DOHH2 (cell line): Measurements from ENCODE around the gene EIF6.

ENCODE experiments used
- H3F3A ChIP-seq: fragments of 200-600 bp; sonication (generic), shearing (Covaris generic); 2 replicates; pipeline ENCODE4 v1.6.0; 2016; ENCODE audit warnings: antibody characterized with exemption, mild to moderate bottlenecking; ENCODE audit not compliant: control insufficient read depth, insufficient read depth
- H3K27ac ChIP-seq: fragments of 200-600 bp; sonication (generic); 2 replicates; pipeline ENCODE4 v1.5.1; 2014; ENCODE audit warnings: low read depth, mild to moderate bottlenecking, low read length, moderate library complexity
- H3K27me3 ChIP-seq: fragments of 200-600 bp; sonication (generic); 2 replicates; pipeline ENCODE4 v1.6.1; 2014; ENCODE audit warnings: mild to moderate bottlenecking, low read length, mixed read lengths; ENCODE audit not compliant: control insufficient read depth
- H3K36me3 ChIP-seq: fragments of 200-600 bp; sonication (generic); 2 replicates; pipeline ENCODE4 v1.6.1; 2014; ENCODE audit warnings: mild to moderate bottlenecking, low read length, moderate library complexity, mixed read lengths; ENCODE audit not compliant: control insufficient read depth
- H3K4me1 ChIP-seq: fragments of 200-600 bp; sonication (generic); 2 replicates; pipeline ENCODE4 v1.6.1; 2014; ENCODE audit warnings: mild to moderate bottlenecking, low read length, mixed read lengths; ENCODE audit not compliant: control insufficient read depth
- H3K4me2 ChIP-seq: fragments of 200-600 bp; sonication (generic); 2 replicates; pipeline ENCODE4 v1.6.0; 2014; ENCODE audit warnings: mild to moderate bottlenecking, low read length, moderate library complexity
- H3K4me3 ChIP-seq: fragments of 200-600 bp; sonication (generic); 2 replicates; pipeline ENCODE4 v1.5.1; 2014; ENCODE audit warnings: mild to moderate bottlenecking, low read length, mixed read lengths
- H3K79me2 ChIP-seq: fragments of 200-600 bp; sonication (generic); 2 replicates; pipeline ENCODE4 v1.6.1; 2014; ENCODE audit warnings: mild to moderate bottlenecking, low read length, mixed read lengths; ENCODE audit not compliant: control insufficient read depth
- H3K9me2 ChIP-seq: fragments of 200-600 bp; sonication (generic); replicated peaks from 2 replicates; pipeline ENCODE4 v1.6.1; 2014; ENCODE audit warnings: mild to moderate bottlenecking, low read length, mixed read lengths; ENCODE audit not compliant: control insufficient read depth
- H3K9me3 ChIP-seq: fragments of 200-600 bp; sonication (generic); 2 replicates; pipeline ENCODE4 v1.6.1; 2014; ENCODE audit warnings: antibody characterized with exemption, low read length, mixed read lengths; ENCODE audit not compliant: control insufficient read depth, insufficient read depth
- H4K20me1 ChIP-seq: fragments of 200-600 bp; sonication (generic); 2 replicates; pipeline ENCODE4 v1.6.0; 2014; ENCODE audit warnings: low read depth, mild to moderate bottlenecking, antibody characterized with exemption, low read length, moderate library complexity; ENCODE audit not compliant: control insufficient read depth, insufficient read depth
- EZH2phosphoT487 ChIP-seq: fragments of 200-600 bp; sonication (generic); IDR thresholded peaks from 2 replicates; pipeline ENCODE4 v1.6.1; 2017; ENCODE audit warnings: borderline replicate concordance, mild to moderate bottlenecking, antibody characterized with exemption, low read length, moderate library complexity, mixed read lengths
- TF ChIP-seq, protein P1 (sequence below): fragments of 200-600 bp; sonication (generic); IDR thresholded peaks from one replicate; pipeline ENCODE4 v1.5.1; 2014; ENCODE audit warnings: antibody characterized with exemption, mild to moderate bottlenecking, low read depth, low read length; ENCODE audit not compliant: poor library complexity, severe bottlenecking

The EIF6 gene

DNA sequence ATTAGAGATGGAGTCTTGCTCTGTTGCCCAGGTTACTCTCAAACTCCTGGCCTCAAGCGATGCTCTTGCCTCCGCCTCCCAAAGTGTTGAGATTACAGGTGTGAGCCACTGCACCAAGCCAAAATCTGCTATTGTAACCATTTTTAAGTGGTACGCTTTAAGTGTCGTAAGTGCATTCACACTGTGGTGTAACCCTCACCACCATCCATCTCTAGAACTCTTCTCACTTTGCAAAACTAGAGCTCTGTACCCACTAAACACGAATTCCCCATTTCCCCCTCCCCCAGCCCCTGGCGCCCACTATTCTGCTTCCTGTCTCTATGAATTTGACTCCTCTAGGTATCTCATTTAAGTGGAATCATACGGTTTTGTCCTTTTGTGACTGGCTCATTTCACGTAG is 10.5 kb upstream of the EIF6 start:
- Histone ChIP-seq H3K36me3 (no peaks in the 10 kb centered on the region), H3K4me3 (no peak overlapping the region), H3K4me2 (no peak overlapping the region), H3K27me3 (no peaks in the 10 kb centered on the region; the same call in 1 of the 2 replicates), H3K9me3 (no peaks in the 10 kb centered on the region), H4K20me1 (no peaks in the 10 kb centered on the region), H3K27ac (no peak overlapping the region), H3K9me2 (no peaks in the 10 kb centered on the region), H3K79me2 (no peaks in the 10 kb centered on the region), H3K4me1 (no peaks in the 10 kb centered on the region), H3F3A (no peaks in the 10 kb centered on the region)
- TF ChIP-seq, protein P1, sequence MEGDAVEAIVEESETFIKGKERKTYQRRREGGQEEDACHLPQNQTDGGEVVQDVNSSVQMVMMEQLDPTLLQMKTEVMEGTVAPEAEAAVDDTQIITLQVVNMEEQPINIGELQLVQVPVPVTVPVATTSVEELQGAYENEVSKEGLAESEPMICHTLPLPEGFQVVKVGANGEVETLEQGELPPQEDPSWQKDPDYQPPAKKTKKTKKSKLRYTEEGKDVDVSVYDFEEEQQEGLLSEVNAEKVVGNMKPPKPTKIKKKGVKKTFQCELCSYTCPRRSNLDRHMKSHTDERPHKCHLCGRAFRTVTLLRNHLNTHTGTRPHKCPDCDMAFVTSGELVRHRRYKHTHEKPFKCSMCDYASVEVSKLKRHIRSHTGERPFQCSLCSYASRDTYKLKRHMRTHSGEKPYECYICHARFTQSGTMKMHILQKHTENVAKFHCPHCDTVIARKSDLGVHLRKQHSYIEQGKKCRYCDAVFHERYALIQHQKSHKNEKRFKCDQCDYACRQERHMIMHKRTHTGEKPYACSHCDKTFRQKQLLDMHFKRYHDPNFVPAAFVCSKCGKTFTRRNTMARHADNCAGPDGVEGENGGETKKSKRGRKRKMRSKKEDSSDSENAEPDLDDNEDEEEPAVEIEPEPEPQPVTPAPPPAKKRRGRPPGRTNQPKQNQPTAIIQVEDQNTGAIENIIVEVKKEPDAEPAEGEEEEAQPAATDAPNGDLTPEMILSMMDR: no peak
- TF ChIP-seq EZH2phosphoT487: no peak

GRCh38 chr20:35294293-35294685 is 9.7 kb upstream of the EIF6 start:
- no peaks in the 10 kb centered on the region for H3K79me2 ChIP-seq
- H3K9me2 ChIP-seq: no peaks in the 10 kb centered on the region

DNA sequence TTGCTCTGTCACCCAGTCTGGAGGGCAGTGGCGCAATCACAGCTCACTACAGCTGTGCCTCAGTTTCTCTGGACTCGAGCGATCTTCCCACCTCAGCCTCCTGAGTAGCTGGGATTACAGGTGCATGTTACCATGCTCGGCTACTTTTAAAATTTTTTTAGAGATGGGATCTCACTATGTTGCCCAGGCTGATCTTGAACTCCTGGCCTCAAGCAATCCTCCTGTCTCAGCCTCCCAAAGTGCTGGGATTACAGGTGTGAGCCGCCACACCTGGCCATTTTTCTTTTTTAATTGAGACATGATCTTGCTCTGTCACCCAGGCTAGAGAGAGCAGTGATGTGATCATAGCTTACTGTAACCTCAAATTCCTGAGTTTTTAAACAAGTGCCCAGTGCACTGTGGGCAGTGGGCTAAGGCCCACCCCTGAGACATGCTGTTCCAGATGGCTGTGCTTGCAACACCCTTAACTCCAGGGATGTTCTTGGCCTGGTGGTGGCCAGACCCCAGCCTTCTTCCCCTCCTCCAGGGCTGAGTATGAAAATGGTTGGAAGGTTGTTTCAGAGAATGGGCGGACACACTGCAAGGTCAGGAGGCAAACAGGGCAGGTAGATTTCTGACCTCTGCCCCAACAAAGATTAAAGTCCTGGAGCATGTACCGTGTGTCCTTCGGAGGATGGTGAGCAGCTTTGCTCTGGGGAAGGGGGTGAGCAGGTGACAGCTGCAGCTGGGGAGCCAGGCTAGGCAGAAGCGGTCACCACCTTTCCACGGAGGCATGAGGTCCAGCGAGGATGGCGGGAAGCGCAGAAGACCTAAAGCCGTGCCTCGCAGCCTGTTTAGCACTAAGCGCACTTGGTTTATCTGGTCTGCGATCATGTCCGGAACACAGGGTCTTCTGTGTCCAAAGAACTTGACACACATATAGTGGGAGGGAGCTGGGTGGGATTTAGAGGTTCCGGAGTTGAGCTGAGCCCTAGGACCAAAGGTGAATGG is 9.0 kb upstream of the EIF6 start:
- TF ChIP-seq, protein P1: no peak
- no peak for TF ChIP-seq EZH2phosphoT487
- no peaks in the 10 kb centered on the region for H3K9me3 ChIP-seq
- no peaks in the 10 kb centered on the region for H3K36me3 ChIP-seq
- no peak overlapping the region for H3K4me3 ChIP-seq
- no peak overlapping the region for H3K27ac ChIP-seq
- H3K79me2 ChIP-seq: no peaks in the 10 kb centered on the region
- no peaks in the 10 kb centered on the region for H3K9me2 ChIP-seq
- H3K27me3 ChIP-seq: no peaks in the 10 kb centered on the region; the same call in 1 of the 2 replicates
- no peaks in the 10 kb centered on the region for H3F3A ChIP-seq
- H4K20me1 ChIP-seq: no peaks in the 10 kb centered on the region
- H3K4me2 ChIP-seq: no peak overlapping the region
- H3K4me1 ChIP-seq: no peaks in the 10 kb centered on the region

More at GRCh38 chr20:35294293-35294685, 9.7 kb upstream of the EIF6 start:
- Histone ChIP-seq H3K4me3 (no peak overlapping the region), H3K36me3 (no peaks in the 10 kb centered on the region), H3K4me2 (no peak overlapping the region), H3K4me1 (no peaks in the 10 kb centered on the region), H3F3A (no peaks in the 10 kb centered on the region), H3K9me3 (no peaks in the 10 kb centered on the region), H3K27me3 (no peaks in the 10 kb centered on the region; the same call in 1 of the 2 replicates), H4K20me1 (no peaks in the 10 kb centered on the region), H3K27ac (no peak overlapping the region)
- no peak for TF ChIP-seq EZH2phosphoT487
